NCI-H460 (cell line): Measurements from ENCODE around the gene CCDC154. TPM values are rescaled to one million over a fixed set of nuclear protein-coding genes. Genes with fewer than 3 reads are reported as not detected.
"Not testable (repeated sequence)": the region's sequence is repeated elsewhere in the genome, so short reads cannot be mapped to it uniquely, and the experiment has no call there.

Experiments
- DNase-seq: peaks from one replicate; pipeline ENCODE4 v3.0.0-alpha.2; 2016; ENCODE audit warnings: low read depth; ENCODE audit errors: extremely low read depth
- total RNA-seq: library from RNA; depleted of rRNA; stranded (reverse); fragments of >200 nt; shearing (Covaris generic); gene quantifications from 2 replicates; pipeline ENCODE4 v1.2.3, GENCODE V29; 2014

Gene CCDC154
- total RNA-seq, 1 experiment from 2014 or later, result 0.42 TPM

DNA sequence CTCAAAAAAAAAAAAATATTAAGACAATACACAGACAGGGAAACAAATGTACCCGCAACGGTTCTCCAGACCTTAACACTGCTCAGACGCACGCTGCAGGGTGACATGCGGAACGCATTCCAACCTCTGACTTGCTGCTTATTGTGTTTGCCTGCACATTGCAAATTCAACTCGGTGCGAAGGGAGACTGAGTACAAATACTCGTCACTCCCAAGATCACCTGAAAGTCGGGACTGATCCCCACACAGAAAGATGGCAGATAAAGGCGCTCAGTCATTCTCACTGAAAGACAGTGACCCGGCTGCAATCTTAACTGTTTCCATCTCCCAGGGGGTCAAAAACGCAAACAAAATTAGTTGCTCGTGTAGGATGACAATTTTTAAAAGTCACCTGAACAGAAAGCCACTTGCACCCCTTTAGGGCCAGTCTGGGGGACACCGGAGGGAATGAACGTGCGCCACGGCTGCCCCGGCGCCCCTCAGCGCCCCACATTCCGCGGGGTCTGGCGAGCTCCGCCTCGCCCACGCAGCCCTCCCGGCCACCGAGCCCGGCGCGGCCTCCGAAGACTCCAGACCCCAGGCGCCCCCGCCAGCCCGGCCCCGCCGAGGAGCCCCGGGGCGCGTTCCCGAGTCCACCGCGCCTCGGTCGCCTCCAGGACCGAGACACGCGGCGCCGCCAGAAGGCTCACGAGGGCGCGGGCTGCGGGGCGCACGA, 29.9 kb upstream of the CCDC154 start:
- no peak for DNase-seq

DNA sequence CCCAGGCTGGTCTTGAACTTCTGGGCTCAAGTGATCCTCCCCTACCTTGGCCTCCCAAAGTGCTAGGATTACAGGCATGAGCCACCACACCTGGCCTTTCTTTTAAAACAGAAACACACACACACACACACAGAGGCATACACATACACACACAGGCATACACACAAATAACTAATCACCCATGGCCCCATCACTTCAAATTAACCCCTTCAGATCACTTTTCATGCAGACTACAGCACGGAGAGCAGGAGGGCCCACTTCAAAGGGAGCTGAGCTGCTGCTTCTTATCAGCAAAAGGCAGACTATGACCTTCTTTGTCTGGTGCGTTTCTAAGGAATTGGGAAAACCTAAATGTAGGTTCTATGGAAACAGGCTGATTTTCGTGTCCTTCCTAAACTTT, 28.6 kb upstream of the CCDC154 start:
- no peak for DNase-seq

DNA sequence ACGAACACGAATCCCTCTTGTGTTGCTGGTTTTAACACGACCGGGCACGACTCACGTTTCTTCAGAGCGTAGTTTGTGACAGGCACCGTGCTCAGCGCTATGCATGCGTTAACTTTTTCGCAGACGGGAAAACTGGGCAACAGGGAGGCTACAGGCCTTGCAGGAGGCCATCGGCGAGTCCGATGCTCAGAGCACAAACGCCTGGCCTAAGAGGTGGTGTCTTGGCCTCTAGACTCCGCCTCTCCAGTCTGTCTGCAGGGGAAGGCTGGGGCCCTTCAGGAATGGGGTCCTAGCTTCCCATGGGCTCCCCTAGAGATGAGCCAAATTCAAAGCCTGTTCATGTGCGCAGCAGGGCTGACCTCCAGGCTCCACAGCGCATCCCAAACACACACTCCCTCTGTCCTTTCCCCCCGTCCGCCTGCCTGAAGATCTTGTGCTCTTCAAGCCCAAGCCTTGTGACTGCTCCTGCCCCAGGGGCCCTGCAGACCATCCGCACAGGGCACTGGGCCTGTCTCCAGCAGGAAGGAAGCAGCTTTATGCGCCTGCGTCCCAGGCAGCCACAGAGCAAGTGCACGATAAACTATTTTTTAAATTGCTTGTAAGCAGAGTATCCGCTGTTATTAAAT, 27.3 kb upstream of the CCDC154 start:
- no peak for DNase-seq

DNA sequence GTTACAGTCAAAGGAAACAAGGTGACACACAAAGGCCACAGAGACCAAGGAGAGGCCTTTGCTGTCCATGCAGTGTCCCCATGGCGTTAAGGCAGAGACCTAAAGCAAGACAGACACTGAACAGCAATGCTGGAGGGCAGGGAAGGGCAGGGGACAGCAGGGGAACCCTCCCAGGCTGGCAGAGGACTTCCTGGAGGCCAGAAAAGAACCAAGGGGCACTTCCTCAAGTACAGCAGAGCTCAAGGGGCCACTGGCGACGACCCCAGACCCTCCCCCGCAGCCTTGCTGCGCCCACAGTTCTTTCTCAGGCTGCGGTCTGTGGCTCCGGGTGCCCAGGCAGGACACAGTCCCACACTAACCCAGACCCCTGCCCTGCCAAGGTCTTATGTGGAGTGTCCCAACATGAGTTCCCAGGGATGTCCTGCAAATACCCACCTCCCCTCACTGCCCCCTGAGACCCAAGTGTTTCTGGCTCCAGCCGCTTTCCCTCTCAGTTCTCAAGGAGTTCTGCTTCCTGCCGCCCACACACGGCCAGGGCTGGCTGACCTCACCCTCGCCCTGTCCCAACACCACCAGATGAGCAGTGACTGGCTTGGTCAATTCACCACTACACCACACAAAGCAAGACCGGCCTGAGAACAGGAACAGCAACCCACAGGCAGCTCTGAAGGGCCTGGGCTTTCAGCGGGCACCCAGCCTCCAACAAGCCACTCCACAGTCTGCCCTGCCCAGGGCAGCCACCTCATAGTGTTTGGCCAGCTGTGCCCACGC, 26.3 kb upstream of the CCDC154 start:
- DNase-seq, result no peak

DNA sequence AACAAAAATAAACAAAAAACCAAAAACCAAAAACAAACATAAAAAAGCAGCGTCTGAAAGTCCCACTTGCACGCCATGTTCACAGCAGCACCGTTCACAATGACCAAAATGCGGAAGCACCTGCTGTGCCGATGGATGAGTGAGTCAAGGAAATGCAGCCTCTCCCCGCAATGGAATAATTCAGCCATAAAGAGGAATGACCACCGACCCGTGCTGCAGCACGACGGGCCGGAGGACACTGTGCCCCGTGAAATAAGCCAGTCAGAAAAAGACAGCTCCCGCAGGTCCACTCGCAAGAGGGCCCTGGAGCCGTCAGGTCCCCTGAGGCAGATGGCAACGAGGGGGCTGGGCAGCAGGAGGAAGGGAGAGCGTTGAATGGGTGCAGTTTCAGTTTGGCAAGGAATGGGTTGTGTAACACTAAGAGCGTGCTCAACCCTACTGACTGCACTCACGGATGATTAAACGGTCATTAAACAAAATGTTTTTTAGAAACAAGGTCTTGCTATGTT, 25.4 kb upstream of the CCDC154 start:
- DNase-seq, result no peak

DNA sequence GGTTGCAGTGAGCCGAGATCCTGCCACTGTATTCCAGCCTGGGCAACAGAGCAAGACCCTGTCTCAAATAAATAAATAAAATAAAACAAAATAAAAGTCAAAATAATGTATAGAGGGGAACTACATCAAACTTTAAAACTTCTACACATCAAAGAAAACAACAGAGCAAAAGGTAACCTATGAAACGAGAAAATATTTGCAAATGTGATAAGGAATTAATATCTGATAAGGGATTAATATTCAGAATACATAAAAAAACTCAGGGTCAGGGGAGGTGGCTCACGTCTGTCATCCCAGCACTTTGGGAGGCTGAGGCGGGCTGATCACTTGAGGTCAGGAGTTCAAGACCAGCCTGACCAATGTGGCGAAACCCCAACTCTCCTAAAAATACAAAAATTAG, 24.8 kb upstream of the CCDC154 start:
- DNase-seq, result not testable (repeated sequence)

DNA sequence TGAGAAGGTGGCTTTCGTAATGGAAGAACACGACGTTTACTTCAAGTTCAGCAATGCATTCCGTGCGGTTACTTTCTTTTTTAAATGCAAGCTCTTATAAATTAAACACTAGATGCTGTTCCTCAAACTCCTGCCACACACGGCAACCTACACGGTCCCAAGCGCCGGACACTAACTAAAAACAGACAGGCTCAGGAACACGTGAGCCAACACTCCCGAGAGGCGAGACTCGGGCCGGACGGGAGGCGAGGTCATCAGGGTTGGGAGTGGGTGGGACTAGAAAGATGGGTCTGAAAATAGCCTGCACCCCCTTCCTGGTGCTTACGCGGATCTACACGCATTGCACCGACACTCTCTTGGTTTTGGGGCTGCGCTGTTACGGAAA, 24.1 kb upstream of the CCDC154 start:
- no peak for DNase-seq

DNA sequence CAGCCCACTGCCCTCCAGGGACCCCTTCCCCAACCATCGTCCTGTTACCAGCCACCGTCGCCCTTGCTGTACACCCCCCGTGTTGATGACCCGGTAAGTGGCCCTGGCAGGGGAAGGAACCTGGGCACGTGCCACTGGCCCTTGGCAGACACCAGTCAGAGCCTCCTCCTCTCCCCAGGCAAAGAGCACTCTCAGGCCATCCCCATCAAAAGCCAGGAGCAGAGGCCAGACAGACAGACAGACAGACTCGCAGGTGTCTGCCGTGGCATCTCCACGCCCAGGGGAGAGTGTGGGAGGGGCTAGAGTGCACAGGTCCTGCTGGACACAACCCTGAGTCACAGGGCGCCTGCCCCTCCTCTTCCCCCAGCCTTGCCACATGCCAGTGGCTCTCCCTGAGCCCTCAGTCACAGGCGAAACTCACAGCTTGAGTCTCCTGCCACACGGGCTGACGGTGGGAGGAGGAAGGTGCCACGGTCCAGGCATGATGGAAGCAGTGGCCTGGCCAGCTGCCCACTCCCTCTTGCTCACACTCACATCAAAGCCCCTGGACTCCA, 22.7 kb upstream of the CCDC154 start:
- no peak for DNase-seq

DNA sequence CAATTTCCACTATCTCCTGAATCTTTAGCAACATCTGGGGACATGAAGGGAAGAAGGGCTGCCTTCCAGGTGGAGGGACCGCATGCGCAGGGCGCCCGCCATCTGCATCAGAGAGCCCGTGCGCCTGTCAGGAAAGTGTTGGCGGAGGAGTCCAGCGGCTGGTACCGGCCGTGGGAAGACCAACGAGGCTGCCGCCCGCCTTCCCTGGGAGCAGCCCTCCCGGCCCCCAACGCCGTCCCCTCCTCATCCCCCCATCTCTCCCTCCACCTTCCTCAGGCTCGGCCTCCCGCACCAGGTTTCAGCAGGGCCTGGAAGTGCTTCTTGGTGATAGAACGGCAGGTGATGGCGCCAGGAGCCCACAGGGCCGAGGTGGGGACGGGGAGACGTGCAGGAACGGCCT, 21.7 kb upstream of the CCDC154 start:
- no peak for DNase-seq

DNA sequence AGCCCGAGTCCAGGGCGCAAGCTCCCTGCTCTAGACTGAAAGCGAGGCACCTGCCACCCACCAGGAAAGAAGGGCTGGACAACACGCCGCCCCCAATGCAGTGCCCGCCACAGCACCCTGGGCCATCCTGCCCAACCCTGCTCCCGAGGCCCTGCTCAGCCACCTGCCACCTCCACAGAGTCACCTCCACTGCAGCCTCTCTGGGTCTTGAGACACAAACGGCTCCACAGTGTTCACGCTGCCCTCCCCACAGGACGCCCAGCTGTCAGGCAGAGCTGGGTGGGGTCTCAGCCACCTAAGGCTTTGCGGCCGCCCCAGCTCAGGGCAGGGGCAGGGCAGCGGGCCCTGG, 21.2 kb upstream of the CCDC154 start:
- DNase-seq, result no peak

DNA sequence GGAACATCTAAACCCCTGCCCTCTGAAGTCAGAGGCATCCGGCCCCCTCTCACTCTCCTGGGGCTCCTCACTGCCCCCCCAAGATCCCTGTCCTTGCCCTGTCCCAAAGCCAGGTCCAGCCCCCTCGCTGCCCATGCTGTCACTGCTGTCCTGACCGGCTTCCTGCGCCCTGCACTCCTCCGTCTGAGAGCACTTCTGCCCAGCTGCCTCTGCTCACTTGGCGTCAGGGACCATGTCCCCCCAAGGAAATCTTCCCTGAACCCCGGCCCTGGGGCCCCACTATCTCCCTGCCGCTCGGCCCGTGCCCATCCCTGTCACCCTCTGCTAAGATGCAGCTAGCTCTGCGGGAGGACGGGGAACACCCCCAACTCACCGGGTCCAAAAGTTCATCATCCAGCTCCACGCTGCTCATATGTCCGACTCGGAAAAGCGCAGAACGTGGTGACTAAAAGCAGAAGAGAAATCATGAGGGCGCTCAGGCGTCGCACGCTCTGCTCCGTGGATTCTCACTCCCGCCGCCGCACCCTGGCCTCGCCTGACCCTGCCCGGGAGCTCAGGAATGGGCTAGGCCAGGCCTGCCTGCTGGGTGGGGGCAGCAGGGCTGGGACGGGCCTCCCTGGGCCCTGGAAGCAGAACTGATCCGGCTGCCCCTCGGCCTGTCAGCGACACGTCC, 20.7 kb upstream of the CCDC154 start:
- DNase-seq, result no peak

DNA sequence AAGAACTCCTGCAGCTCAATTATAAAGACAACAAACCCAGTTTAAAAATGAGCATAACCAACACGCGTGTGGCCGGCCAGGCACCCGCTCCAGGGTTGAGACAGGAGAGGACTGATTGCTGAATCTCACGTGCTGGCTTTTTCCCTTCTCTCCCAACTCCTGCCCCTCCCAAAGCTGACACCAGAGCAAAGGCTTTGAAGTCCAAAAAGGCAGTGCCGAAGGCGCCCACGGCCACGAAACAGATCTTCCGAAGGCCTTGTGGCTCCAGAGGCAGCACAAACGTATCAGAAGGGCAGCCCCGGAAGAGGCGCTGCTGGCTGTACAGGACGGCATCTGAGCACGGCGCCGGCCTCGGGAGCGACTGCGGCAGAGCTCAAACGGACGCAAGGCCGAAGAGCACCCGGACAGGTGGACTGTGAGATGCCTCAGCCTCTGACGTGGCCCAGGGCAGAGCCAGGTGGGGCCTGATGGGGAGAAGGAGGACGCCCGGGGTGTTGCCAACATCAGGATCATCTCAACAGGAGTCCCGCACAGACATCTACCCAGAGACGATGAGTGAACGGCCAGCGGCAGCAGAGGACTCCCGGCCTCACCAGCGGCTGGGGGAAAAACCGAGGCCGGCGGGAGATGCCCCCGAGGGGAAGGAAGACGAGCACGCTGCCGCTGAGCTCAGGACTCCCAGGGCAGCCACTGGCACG, 20.0 kb upstream of the CCDC154 start:
- no peak for DNase-seq

DNA sequence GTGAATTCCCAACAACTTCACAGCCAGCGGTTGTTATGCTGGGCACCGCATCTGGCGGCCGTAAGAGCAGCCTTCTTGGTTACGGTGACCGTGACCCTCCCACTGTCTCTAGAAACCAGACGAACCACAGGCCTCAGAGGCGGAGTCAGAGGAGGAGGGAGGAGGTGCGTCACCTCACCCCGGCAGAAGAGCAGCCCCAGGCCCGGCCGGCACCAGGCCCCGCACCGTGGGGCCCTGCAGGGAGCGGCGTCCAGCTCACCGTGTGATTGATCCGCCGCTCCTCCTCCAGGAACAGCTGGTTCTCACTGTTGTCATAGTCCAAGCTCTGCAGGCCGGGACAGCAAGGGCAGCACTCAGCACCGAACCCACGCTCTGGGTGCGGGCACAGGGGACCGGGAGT, 16.8 kb upstream of the CCDC154 start:
- no peak for DNase-seq

DNA sequence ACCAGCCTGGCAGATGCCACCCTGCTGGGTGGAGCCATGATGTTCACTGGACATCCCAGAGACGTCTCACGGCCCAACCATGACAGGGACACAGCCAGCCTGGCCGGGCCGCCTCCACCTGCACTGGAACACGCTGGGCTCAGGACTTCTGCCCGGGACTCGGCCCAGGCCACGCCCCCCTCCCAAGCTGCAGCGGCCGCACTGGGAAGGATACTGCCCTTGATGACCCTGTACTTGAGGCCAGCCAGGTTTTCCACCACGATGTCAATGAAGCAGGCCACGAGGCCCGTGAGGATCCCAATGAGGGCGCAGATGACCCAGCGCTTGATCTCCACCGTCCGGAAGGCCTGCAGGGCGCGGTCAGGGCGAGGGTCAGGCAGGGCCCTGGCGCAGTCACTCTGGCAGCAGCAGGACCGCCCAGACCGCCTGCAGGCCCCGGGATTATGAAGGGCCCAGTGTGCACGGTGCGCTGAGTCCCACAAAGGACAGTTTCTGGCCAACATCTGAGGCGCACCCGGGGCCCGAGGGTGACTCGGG, 16.3 kb upstream of the CCDC154 start:
- no peak for DNase-seq

DNA sequence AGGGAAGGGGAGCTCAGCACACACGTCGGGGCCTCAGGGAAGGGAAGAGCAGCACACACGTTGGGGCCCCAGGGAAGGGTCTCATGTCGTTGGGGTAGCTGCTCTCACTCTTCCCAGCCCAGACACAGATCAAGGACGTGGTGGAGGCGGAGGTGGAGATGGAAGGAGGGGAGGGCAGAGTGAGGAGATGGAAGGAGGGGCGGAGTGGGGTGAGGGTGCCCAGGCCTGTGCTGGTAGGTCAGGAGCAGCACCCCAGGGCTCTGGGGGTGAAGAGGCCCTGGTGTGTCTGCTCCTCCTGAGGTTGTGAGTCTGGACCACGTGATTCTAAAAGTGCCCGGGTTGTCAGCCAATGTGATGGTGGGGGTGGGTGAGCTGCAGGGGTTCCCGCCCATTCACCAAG, 15.6 kb upstream of the CCDC154 start:
- no peak for DNase-seq

DNA sequence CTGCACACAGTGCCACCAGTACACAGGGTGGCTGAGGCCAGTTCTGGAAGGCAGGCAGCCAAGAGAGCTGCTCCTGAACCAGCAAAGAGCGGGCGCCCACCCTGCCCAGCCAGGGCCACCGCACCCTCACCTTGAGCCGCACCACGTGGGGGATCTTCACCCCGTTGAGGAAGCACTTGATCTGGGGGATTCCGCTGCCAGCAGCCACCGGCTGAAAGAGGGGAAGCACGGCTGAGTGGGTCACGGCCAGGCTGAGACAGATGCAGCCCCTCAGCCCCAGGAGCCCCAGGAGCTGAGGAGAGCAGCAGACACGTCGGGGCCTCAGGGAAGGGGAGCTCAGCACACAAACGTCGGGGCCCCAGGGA, 14.6 kb upstream of the CCDC154 start:
- DNase-seq, result no peak

DNA sequence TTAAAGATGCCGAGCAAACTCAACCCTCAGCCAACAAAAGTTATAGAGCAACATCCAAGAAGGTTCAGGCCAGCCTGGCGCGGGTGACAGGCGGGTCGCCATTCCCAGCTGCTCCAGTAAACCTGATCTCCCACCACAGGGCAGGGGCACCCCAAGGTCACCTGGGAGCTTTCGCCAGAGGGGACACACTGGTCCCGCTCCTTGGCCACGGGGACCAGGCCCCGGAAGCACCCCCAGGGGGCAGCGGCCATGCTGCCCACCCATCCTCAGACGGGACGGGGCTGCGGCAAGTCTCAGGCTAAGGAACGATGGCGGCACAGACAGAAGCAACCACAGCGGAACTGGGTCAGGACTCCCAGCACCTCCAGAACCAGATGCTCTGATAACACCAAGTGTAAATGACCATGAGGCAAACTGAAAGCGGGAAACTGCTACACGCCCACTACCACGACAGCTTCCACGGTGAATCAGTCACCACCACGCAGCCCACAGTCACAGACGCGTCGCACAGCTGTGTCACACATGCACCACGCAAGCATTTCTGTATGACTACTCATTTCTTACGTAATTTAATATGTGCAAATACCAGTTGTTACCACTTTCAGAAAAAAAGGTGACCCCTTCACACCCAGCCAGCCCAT, 14.1 kb upstream of the CCDC154 start:
- DNase-seq, result no peak

DNA sequence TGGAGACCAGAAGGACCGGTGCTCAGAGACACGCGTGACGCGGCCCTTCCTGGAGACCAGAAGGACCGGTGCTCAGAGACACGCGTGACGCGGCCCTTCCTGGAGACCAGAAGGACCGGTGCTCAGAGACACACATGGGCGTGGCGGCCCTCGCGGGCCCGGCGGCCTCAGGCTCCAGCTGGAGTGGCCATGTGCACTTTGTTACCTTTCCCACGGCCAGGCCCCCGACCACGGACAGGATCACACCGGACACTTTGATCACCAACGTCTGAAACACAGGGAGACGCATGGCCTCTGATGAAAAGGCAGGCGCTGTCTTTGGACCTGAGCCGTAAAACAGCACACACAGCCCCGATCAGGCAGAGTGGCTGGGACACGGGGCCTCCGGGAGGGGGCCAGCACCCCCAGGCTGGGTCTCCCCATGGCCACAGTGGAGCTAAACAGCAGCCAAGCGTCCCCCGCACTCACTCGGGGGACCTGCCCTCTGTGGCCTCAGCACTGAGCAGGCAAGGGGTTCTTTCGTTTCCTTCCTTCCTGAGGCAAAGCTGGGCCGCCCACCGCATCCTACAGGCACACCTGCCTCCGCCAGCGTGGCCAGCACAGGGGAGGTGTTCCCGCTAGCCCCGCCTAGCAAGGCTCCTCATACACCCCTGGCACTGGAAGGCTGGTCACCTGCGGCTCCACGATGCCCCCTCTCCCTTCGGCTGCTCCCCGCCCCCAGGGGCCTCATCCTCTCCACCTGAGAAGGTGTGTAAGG, 13.3 kb upstream of the CCDC154 start:
- no peak for DNase-seq

DNA sequence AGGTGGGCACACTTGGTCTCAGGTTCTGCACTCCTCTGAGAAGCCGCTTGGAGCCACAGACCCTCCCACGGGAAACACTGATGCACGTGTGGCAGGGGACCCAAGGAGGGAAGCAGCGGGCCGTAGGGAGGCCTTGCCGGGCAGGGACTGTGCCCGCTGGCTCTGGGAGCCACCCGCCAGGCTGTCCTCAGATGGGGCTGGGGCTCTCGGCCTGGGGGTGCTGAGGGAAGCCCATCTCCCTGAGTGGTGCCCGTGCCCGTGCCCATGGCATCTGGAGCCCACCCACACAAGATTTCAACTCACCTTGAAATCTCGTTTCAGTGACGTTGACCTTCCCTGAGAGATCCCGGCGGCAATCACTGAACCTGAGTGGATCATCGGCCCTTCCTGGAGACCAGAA, 12.6 kb upstream of the CCDC154 start:
- no peak for DNase-seq
